ENCODE results near the gene HOXB3.

DNA sequence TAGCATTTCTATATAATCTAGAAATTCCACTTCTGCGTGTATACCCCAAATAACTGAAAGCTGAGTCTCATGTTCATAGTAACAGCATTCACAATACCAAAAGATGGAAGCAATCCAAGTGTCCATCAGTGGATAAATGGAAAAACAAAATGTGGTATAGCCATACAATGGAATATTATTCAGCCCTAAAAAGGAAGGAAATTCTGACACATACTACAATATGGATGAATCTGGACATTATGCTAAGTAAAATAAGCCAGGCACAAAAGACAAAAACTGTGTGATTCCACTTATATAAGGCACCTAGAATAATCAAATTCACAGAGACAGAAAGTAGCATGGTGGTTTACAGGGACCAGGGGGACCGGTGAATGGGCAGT lies 79.7 kb downstream of the HOXB3 start:
- TF ChIP-seq, protein P1, sequence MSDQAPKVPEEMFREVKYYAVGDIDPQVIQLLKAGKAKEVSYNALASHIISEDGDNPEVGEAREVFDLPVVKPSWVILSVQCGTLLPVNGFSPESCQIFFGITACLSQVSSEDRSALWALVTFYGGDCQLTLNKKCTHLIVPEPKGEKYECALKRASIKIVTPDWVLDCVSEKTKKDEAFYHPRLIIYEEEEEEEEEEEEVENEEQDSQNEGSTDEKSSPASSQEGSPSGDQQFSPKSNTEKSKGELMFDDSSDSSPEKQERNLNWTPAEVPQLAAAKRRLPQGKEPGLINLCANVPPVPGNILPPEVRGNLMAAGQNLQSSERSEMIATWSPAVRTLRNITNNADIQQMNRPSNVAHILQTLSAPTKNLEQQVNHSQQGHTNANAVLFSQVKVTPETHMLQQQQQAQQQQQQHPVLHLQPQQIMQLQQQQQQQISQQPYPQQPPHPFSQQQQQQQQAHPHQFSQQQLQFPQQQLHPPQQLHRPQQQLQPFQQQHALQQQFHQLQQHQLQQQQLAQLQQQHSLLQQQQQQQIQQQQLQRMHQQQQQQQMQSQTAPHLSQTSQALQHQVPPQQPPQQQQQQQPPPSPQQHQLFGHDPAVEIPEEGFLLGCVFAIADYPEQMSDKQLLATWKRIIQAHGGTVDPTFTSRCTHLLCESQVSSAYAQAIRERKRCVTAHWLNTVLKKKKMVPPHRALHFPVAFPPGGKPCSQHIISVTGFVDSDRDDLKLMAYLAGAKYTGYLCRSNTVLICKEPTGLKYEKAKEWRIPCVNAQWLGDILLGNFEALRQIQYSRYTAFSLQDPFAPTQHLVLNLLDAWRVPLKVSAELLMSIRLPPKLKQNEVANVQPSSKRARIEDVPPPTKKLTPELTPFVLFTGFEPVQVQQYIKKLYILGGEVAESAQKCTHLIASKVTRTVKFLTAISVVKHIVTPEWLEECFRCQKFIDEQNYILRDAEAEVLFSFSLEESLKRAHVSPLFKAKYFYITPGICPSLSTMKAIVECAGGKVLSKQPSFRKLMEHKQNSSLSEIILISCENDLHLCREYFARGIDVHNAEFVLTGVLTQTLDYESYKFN (CRISPR knock-in tag; conservative IDR thresholded peaks at IDR 0.05): no peak
- TF ChIP-seq, protein P2, sequence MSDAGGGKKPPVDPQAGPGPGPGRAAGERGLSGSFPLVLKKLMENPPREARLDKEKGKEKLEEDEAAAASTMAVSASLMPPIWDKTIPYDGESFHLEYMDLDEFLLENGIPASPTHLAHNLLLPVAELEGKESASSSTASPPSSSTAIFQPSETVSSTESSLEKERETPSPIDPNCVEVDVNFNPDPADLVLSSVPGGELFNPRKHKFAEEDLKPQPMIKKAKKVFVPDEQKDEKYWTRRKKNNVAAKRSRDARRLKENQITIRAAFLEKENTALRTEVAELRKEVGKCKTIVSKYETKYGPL (CRISPR knock-in tag; IDR thresholded peaks at IDR 0.05): no peak
- TF ChIP-seq GABPB1 (CRISPR knock-in tag; IDR thresholded peaks at IDR 0.05) (no peak), ZFP82 (CRISPR knock-in tag; IDR thresholded peaks at IDR 0.05; ENCODE audit: borderline replicate concordance) (no peak), USF2 (IDR thresholded peaks at IDR 0.05; ENCODE audit: low read depth, low read length) (no peak), USF2 (CRISPR knock-in tag; IDR thresholded peaks at IDR 0.05; ENCODE audit: borderline replicate concordance) (no peak), TAF1 (CRISPR knock-in tag; IDR thresholded peaks at IDR 0.05) (no peak), HDAC2 (CRISPR knock-in tag; IDR thresholded peaks at IDR 0.05) (no peak)
- TF ChIP-seq, protein P3, sequence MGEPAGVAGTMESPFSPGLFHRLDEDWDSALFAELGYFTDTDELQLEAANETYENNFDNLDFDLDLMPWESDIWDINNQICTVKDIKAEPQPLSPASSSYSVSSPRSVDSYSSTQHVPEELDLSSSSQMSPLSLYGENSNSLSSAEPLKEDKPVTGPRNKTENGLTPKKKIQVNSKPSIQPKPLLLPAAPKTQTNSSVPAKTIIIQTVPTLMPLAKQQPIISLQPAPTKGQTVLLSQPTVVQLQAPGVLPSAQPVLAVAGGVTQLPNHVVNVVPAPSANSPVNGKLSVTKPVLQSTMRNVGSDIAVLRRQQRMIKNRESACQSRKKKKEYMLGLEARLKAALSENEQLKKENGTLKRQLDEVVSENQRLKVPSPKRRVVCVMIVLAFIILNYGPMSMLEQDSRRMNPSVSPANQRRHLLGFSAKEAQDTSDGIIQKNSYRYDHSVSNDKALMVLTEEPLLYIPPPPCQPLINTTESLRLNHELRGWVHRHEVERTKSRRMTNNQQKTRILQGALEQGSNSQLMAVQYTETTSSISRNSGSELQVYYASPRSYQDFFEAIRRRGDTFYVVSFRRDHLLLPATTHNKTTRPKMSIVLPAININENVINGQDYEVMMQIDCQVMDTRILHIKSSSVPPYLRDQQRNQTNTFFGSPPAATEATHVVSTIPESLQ (CRISPR knock-in tag; conservative IDR thresholded peaks at IDR 0.05): no peak
